GM21529 (cell line): ENCODE results near the gene ALDH18A1.
"Not testable (repeated sequence)": the region's sequence is repeated elsewhere in the genome, so short reads cannot be mapped to it uniquely, and the experiment has no call there.

Experiments used
- ATAC-seq: cut with Tn5 transposase; IDR thresholded peaks from one replicate; pipeline ENCODE4 v1.9.1; 2021; ENCODE audit not compliant: unreplicated experiment

Gene ALDH18A1

DNA sequence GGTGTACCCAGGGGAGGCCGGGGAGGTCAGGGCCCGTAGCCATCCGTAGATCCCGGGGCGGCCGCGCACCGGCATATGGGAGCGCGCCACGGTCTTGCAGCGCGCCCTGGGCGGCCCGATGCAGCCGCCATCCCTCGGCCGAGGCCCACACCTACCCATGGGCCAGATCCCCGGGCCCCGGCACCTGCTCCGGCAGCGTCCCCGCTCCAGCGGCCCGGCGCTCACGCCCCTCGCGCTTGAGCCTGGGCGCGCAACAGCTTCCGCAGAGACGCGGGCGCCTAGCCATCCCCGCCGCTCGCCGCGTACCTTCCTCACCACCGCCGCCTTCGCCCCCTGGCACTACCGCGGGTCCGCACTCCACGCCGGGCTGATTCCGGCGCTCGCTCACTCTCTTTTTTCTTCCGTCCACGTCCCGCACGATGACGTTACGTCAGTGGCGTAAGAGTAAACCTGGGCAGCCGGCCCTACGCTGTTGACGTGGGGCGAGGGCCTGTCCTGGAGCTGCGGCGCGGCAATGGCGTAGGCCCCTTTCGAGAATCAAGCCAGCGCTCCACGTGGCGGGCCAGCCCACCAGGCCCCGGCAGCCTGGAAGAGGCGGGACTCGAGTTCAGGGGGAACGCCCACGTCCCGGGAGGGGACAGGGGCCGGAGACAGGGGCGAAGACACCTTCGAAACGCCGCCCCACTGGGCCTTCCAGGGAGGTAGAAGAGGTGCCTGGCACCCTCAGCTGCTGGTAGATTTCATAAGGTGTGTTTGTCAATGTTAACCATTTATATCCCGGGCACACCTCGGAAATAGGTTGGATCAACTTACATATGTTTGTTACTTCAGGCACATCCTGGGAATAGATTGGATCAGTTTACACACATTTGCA, at the start of gene ALDH18A1:
Gene ALDH18A1, minus strand, starts transcription at position 421 of the 874 bp plus-strand sequence. CDS start 3,334 bp downstream, outside the sequence.
- ATAC-seq, result peak; percentile 86

- no peak for ATAC-seq
Observed at GRCh38 chr10:95698415-95698814, 41.9 kb upstream of the ALDH18A1 start.

DNA sequence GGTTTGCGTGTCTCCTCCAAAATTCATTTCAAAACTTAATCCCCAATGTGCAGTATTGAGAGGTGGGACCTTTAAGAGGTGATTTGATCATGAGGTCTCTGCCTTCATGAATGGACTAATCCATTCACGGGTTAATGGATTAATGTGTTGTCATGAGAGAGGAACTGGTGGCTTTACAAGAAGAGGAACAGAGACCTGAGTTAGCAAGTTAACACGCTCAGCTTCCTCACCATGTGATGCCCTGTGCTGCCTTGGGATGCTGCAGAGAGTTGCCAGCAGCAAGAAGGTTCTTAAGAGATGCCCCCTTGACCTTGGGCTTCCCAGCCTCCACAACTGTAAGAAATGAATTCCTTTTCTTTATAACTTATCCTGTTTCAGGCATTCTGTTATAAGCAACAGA, 40.9 kb upstream of the ALDH18A1 start:
- ATAC-seq, result no peak

DNA sequence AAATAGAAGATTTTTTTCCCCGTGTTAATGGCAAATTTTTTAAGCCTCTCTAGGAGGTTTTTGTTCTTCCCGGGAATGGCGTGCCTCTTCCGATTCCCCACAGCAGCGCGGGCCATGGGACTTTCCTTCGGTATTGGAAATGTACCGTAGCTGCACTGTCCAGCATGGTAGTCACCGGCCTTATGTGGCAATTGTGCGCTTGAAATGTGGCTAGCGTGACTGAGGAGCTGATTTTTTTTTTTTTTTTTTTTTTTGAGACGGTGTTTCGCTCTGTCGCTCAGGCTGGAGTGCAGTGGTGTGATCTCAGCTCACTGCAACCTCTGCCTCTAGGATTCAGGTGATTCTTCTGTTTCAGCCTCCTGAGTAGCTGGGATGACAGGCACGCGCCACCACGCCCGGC, 38.2 kb upstream of the ALDH18A1 start:
- ATAC-seq, result no peak

- peak; percentile 98 for ATAC-seq
Observed at GRCh38 chr10:95693668-95694534, 37.4 kb upstream of the ALDH18A1 start, which contains the start of gene TCTN3. Gene TCTN3 (minus strand): TSS chr10:95693927. CDS start chr10:95693899, 28 bp downstream.

DNA sequence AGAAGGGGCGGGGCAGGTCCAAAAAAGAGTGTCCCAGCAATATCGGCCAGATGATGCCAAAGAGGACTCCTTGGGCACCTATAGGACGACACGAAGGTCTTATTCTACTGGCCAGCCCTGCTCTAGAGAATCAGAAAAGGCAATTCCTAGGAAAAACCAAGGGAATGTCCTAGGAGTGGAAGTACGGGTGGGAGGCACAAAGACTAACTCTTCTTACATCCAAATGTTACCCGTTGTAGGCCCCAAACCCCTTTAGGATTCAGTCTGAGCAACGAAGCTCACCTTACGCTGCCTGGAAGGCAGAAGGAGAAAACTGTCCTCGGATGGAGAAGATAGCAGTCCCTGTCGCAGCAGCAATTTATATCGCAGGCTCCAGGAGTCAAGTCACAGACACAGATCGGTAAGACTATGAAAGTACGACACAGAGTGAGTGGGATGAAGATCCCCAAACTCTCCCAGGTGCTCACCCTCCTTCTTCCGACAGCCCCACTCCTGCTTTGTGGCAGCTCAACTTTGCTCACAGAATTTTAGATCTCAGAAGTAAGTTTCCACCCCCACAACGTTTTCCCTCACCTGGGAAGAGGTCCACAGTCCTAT, 36.7 kb upstream of the ALDH18A1 start:
- no peak for ATAC-seq

DNA sequence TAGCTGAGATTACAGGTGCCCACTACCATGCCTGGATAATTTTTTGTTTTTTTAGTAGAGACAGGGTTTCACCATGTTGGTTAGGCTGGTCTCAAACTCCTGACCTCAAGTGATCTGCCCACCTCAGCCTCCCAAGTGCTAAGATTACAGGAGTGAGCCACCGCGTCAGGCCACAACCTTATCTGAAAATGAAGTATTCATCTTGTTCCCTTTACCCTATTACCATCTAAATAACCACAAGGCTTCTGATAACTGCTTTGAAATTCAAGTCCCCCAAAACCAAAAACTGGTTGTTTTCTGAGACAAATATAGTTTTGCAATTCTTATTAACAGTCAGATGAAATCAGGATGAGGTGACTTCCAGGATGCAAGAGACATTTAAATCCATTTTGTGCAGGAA, 34.8 kb upstream of the ALDH18A1 start:
- no peak for ATAC-seq

- no peak for ATAC-seq
Observed at GRCh38 chr10:95688648-95689047, 32.1 kb upstream of the ALDH18A1 start.

DNA sequence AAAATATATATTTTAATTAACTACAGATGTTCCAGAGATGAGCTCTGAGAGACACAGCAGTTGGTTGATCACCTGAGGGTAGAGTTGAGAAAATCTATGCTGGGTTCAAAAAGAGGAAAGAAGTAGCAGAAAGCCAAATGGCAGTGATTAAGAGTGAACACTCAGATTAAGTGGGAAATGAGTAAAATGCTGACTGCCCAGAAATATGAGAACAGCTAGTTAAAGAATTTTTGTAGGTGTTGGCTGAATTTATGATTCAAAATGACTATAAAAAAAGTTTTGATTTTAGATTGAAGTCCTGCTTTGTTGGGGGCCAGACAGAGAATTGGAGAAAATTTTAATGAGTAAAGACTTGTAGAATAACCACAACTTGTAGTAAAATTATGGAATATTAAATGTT, 27.5 kb upstream of the ALDH18A1 start:
- ATAC-seq, result no peak

GRCh38 chr10:95675403-95676116, 19.0 kb upstream of the ALDH18A1 start:
- ATAC-seq, result no peak

DNA sequence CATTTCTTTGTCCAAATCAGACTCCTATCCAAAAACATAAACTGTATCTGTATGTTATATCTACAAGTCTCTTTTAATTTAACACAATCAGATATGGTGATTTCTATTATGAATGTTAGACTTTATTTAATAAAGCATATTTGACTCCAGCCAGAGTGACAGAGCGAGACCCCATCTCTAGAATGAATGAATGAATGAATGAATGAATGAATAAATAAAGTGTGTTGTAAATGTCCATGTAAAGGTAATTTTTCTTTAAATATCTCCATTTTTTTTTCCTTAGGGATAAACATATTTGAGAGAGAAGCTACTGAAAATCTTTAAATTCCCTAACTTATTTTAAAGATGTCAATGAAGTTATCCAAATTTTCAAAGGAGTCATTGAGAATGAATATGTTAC, 18.1 kb upstream of the ALDH18A1 start:
- ATAC-seq, result no peak

- ATAC-seq, result not testable (repeated sequence)
Observed at GRCh38 chr10:95672641-95673040, 16.1 kb upstream of the ALDH18A1 start.

DNA sequence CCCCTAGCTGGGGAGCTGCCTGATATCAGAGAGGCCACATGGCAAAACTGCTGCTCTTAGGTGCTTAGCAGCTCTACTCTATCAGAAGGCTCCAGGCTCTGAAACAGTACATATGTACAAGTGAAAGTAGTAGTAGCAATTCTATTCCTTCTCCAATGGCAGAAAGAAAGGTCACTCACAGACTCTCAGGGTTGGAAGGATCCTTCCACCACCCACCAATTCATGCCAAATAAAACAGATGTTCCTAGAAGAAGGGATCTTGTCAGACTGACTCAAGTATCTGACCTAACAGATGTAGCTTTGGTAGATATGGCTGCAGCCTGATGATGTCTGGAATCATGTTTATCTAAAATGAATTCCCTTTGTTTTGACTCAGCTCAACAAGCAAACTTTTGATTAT, 8.0 kb upstream of the ALDH18A1 start:
- ATAC-seq, result no peak

DNA sequence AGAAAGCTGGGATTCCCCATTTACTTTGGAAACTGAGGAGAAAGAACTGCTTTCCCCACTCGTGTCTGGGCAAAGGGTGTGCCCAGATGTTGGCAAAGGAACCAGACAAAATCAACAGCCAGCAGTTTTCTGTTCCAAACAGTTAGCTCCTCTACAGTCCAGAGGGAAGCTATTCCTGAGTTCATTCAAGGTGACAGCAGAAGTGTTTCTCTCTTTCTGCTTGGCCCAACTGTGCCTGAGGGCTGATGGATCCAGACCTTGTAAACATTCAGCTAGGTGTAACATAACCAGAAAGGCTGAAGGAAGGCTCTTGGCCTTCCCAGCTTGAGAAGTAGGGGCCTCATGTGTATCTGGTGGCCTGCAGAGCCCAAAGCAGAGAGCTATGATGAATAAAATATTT, 7.0 kb upstream of the ALDH18A1 start:
- ATAC-seq, result no peak

- no peak for ATAC-seq
Observed at GRCh38 chr10:95661818-95662217, 5.3 kb upstream of the ALDH18A1 start.

DNA sequence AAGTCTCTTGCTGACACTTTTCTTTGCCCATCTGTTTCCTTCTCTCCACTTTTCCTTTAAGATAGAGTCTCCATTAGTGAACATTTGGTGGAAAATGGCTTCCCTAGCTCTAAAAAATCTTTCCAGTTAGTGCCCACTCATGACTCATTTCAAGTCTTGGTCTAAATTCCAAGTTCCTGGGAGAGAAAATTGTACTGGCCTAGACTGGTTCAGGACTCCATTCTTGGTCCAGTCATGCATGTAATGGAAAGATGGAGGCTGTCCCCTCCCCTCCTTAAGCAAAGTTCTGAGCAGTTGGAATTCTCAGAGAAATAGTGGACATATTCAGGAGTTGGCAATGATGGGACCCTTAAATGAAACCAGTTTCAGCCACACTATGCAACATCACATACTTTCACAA, 3.8 kb upstream of the ALDH18A1 start:
- no peak for ATAC-seq

DNA sequence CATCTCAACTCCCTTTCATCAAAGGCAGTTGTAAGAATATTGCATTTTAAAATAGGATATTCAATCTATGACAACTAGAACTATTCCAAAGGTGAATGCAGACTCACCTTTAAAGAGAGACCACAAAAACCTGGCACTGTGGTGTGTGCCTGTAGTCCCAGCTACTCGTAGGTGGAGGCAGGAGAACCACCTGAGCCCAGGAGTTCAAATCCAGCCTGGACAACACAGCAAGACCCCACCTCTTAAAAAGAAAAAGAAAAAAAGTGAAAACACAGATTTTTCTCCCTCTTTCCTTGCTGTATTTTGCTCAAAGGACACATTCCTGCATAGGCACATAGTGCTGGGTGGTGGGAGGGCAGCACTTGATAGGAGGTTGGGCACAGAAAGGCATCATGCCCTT, 739 bp upstream of the ALDH18A1 start:
- no peak for ATAC-seq

DNA sequence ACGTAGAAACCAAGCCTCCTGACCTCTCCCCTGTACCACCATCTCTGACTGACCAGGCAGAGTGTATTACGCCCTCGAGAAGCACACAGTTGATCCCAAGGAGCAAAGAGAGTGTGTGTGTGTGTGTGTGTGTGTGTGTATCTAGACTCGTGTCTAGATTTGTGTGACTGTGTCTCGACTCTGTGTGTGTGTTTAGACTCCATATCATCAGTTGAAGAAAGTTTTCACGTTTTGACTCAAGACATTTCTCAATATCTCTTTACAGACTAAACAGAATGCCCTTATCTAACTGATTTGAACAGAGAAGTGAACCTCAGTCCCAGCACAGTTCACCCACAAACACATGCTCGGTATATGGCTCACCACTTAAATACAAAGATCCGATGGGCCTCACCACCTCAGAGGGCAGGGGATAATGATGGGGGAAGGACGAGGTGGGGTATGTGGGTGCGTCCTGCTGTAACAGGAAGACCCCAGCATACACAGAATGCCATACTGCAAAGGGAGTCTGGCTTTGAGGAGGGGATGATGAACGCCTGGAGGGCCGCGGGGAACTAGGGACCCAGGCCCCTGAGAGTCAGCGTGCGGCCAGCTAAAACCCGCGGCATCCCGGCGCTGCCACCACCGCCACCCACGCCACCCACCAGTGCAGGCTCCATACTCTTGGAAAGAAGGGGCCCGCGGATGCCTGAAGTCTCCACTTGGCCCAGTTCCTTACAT, 780 bp downstream of the ALDH18A1 start:
- ATAC-seq, result peak; percentile 7

DNA sequence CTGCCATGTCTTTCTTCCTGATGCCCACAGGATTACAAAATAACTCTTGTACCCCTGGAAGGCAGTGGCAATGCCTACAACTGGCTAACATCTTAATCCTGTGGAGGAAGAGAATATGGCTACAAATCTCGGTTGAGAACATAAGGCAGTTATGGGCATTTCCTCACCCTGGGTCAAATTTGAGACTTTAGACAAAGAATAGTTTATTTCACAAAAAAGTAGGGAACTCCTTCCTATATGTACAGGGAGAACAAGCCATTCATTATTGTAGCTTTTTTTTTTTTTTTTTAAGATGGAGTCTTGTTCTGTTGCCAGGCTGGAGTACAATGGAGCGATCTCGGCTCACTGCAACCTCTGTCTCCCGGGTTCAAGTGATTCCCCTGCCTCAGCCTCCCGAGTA, 2.6 kb downstream of the ALDH18A1 start:
- no peak for ATAC-seq
